GM23338 (cell line): Measurements from ENCODE around the gene THSD4.

Experiments used
- CTCF ChIP-seq, 2 experiments: fragments of 200-600 bp in 1 of 2; sonication (generic) in 1 of 2; conservative IDR thresholded peaks; 2 replicates each; pipeline versions ENCODE4 v1.5.1 to v1.6.1; 2016 to 2017; ENCODE audit warnings: antibody characterized with exemption in 2 of 2, low read depth in 2 of 2, mild to moderate bottlenecking in 2 of 2, moderate library complexity in 1 of 2
- EZH2 ChIP-seq: fragments of 200-600 bp; sonication (generic); IDR thresholded peaks from one replicate; pipeline ENCODE4 v1.8.0; 2017; ENCODE audit warnings: antibody characterized with exemption, mild to moderate bottlenecking, low read depth; ENCODE audit not compliant: unreplicated experiment
- EZH2phosphoT487 ChIP-seq: fragments of 200-600 bp; sonication (generic); IDR thresholded peaks from one replicate; pipeline ENCODE4 v1.8.1; 2018; ENCODE audit warnings: antibody characterized with exemption; ENCODE audit not compliant: unreplicated experiment
- JUNB ChIP-seq: IDR thresholded peaks from one replicate; pipeline ENCODE4 v1.6.1; 2016; ENCODE audit warnings: antibody characterized with exemption; ENCODE audit not compliant: unreplicated experiment
- NANOG ChIP-seq: IDR thresholded peaks from 2 replicates; pipeline ENCODE4 v1.6.1; 2016; ENCODE audit warnings: antibody characterized with exemption, borderline replicate concordance
- REST ChIP-seq: IDR thresholded peaks from one replicate; pipeline ENCODE4 v1.6.1; 2018; ENCODE audit warnings: antibody characterized with exemption; ENCODE audit not compliant: unreplicated experiment

GRCh38 chr15:71291723-71292122 is 176.5 kb downstream of the THSD4 start:
- TF ChIP-seq CTCF (conservative IDR thresholded peaks at IDR 0.05; ENCODE audit: low read depth in 2 of 2), result no peak
- TF ChIP-seq REST, result no peak
- no peak for TF ChIP-seq NANOG
- TF ChIP-seq EZH2, result no peak
- no peak for TF ChIP-seq JUNB
- no peak for TF ChIP-seq EZH2phosphoT487
